Measurements from ENCODE around the gene MYCBPAP. TPM values are rescaled to one million over a fixed set of nuclear protein-coding genes. Genes with fewer than 3 reads are reported as not detected.

Gene MYCBPAP
- total and polyA plus RNA-seq, 2 donors (not counting 3 experiments of a cell fraction or from before 2014, with no cell fraction given): 0.40 to 0.66 TPM

- CTCF ChIA-PET: no interaction called here
- Histone ChIP-seq H3K79me2 (ENCODE audit: control insufficient read depth, insufficient read depth, low read length) (no peaks in the 10 kb centered on the region), H3K4me1 (ENCODE audit: control insufficient read depth, extremely low read depth, insufficient read depth, low read length) (peaks cover 4% of the 10 kb centered on the region), H3K27me3 (ENCODE audit: control insufficient read depth in 2 of 2, insufficient read depth in 2 of 2, low read length in 2 of 2) (no peaks in the 10 kb centered on the region), H3K36me3 (ENCODE audit: control insufficient read depth in 2 of 2, extremely low read depth in 1 of 2, insufficient read depth in 2 of 2, low read length in 2 of 2) (no peaks in the 10 kb centered on the region), H3K27ac (ENCODE audit: insufficient read depth, low read depth, low read length) (no peak overlapping the region), H3K9me3 (replicated peaks; ENCODE audit: control insufficient read depth, insufficient read depth, low read length) (no peaks in the 10 kb centered on the region), H2AFZ (ENCODE audit: low read depth, low read length) (no peak overlapping the region), H3K9me1 (replicated peaks; ENCODE audit: control insufficient read depth, extremely low read depth, insufficient read depth, low read length) (no peaks in the 10 kb centered on the region), H3K4me3 (replicated peaks in 1 of 3; ENCODE audit: insufficient read depth in 1 of 3, low read depth in 1 of 3, low read length in 3 of 3) (no peak overlapping the region), H3K9ac (replicated peaks; ENCODE audit: extremely low read depth, insufficient read depth, low read length) (no peak overlapping the region), H3K4me2 (ENCODE audit: insufficient read depth, low read length) (no peak overlapping the region), H4K20me1 (replicated peaks; ENCODE audit: control insufficient read depth, extremely low read depth, insufficient read depth, low read length) (no peaks in the 10 kb centered on the region)
- TF ChIP-seq GATA2 (IDR thresholded peaks at IDR 0.05; ENCODE audit: insufficient read depth, insufficient read length, low read depth, low read length) (no peak), MYC (IDR thresholded peaks at IDR 0.05; ENCODE audit: low read depth, low read length) (no peak), JUN (IDR thresholded peaks at IDR 0.05; ENCODE audit: borderline replicate concordance, insufficient read depth, insufficient read length, low read depth) (no peak), CTCF (IDR thresholded peaks at IDR 0.05; ENCODE audit: extremely low read depth in 1 of 2, insufficient read depth in 1 of 2, low read depth in 1 of 2, low read length in 2 of 2) (no peak), EZH2 (IDR thresholded peaks at IDR 0.05; ENCODE audit: borderline replicate concordance, low read depth, low read length, severe bottlenecking) (no peak), FOS (IDR thresholded peaks at IDR 0.05; ENCODE audit: borderline replicate concordance, insufficient read depth, low read length) (no peak), POLR2A (IDR thresholded peaks at IDR 0.05; ENCODE audit: low read depth, low read length) (no peak), POLR2AphosphoS5 (IDR thresholded peaks at IDR 0.05; ENCODE audit: insufficient read depth, low read depth, low read length) (no peak)
- TF ChIP-seq, protein P1, sequence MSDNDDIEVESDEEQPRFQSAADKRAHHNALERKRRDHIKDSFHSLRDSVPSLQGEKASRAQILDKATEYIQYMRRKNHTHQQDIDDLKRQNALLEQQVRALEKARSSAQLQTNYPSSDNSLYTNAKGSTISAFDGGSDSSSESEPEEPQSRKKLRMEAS (IDR thresholded peaks at IDR 0.05; ENCODE audit: insufficient read depth, insufficient read length): no peak
- no TSS peak for BruUV-seq (replicated peaks)
- no peak for DNase-seq (ENCODE audit: low read depth, low spot score)
- FAIRE-seq: no peak
- dilution Hi-C loops (cut with MboI; ENCODE audit: extremely low pct_ligation_motif_present, low sequenced_read_pairs) (no loop called here), intact Hi-C loops (cut with micrococcal nuclease) (no loop called here)
- POLR2A ChIA-PET: no interaction called here
These were observed 5.3 kb downstream of the MYCBPAP start for GRCh38 chr17:50513495-50513894.

Measured in endothelial cell of umbilical vein (primary cell).